Upper lobe of right lung (tissue), 1 donor: Measurements from ENCODE around the gene CDK5RAP3. TPM values are rescaled to one million over a fixed set of nuclear protein-coding genes. Genes with fewer than 3 reads are reported as not detected.
"Not testable (repeated sequence)": the region's sequence is repeated elsewhere in the genome, so short reads cannot be mapped to it uniquely, and the experiment has no call there.

Source experiments
- ATAC-seq: fragments of 200-7000 bp; cut with Tn5 transposase; one replicate; pipeline ENCODE4 v1.9.1; 2020; ENCODE audit warnings: mild to moderate bottlenecking, moderate library complexity
- DNase-seq: peaks from one replicate; pipeline ENCODE4 v3.0.0-alpha.2; 2020
- H3K27ac ChIP-seq: fragments of 200-600 bp; one replicate; pipeline ENCODE4 v1.8.0; 2022
- H3K27me3 ChIP-seq: fragments of 200-600 bp; one replicate; pipeline ENCODE4 v1.8.0; 2022; ENCODE audit warnings: mild to moderate bottlenecking
- H3K36me3 ChIP-seq: fragments of 200-600 bp; one replicate; pipeline ENCODE4 v1.8.0; 2022
- H3K4me1 ChIP-seq: fragments of 200-600 bp; one replicate; pipeline ENCODE4 v1.8.0; 2022
- H3K4me3 ChIP-seq: fragments of 200-600 bp; one replicate; pipeline ENCODE4 v1.8.0; 2022; ENCODE audit warnings: mild to moderate bottlenecking
- H3K9me3 ChIP-seq: fragments of 200-600 bp; one replicate; pipeline ENCODE4 v1.8.0; 2022
- intact Hi-C: fragments of 100-400 bp; cut with DNase I; formaldehyde crosslinking; loops from one replicate; pipeline ENCODE4 v1.11.0; 2022
- total RNA-seq: library from RNA; stranded (reverse); fragmentation: NEBNext Ultra II Directional; extraction: Animal tissue kit (Norgen Biotek cat#: 25700); gene quantifications from one replicate; pipeline ENCODE4 v1.2.1, GENCODE V29; 2021
- TF ChIP-seq, protein P1 (sequence below): fragments of 200-600 bp; IDR thresholded peaks from one replicate; pipeline ENCODE4 v1.8.0; 2022; ENCODE audit warnings: antibody characterized with exemption
- donor health status: DM: no; HTN: yes; CAD: no; lungs with severe emphysema.

Gene CDK5RAP3
- total RNA-seq, 1 donor from 2014 or later: 140 TPM

DNA sequence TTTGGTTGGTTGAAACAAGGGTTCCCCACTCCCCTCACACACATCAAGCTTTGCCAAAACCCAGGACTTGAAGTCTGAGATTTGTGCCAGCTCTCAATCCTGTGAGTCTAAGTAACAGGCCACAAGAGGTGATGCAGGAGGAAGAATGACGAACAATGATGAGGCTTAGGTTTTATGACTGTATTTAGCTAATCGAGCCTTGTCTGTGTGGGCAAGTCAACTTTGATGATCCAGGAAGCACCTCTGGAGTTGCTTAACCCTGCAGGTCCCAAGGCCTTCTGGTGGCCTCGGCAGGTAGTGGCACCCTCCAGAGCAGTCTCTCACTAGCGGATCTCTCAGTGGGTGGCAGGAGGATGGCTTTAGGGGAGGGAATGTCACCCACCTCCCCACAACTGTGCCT lies 28.7 kb downstream of the CDK5RAP3 start:
- DNase-seq (no peak), ATAC-seq (no peak)
- H3K36me3 ChIP-seq: no peaks in the 10 kb centered on the region
- H3K4me3 ChIP-seq: no peak overlapping the region
- H3K27me3 ChIP-seq: no peaks in the 10 kb centered on the region
- peaks cover 16% of the 10 kb centered on the region for H3K4me1 ChIP-seq
- TF ChIP-seq, protein P1, sequence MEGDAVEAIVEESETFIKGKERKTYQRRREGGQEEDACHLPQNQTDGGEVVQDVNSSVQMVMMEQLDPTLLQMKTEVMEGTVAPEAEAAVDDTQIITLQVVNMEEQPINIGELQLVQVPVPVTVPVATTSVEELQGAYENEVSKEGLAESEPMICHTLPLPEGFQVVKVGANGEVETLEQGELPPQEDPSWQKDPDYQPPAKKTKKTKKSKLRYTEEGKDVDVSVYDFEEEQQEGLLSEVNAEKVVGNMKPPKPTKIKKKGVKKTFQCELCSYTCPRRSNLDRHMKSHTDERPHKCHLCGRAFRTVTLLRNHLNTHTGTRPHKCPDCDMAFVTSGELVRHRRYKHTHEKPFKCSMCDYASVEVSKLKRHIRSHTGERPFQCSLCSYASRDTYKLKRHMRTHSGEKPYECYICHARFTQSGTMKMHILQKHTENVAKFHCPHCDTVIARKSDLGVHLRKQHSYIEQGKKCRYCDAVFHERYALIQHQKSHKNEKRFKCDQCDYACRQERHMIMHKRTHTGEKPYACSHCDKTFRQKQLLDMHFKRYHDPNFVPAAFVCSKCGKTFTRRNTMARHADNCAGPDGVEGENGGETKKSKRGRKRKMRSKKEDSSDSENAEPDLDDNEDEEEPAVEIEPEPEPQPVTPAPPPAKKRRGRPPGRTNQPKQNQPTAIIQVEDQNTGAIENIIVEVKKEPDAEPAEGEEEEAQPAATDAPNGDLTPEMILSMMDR: no peak
- H3K27ac ChIP-seq: no peak overlapping the region
- intact Hi-C loops: no loop called here
- H3K9me3 ChIP-seq: no peaks in the 10 kb centered on the region

DNA sequence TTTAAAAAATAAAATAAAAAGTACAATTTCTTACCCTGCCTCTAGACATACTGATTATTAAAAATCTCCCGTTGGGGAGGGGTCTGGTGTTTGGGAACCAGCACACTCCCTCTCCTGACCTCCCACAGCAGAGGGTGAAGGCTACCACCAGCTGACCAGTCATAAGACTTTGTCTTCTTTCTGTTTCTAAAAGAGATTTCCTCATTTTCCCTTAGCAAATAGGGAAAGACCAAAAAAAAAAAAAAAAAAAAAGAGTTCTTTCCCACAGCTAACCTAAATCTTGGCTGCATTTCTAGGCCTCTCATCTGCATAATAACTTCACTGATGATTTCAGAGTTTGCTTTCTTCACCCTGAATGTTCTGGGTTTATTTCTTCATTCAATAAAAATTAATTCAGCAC lies 30.3 kb downstream of the CDK5RAP3 start:
- H3K36me3 ChIP-seq: no peaks in the 10 kb centered on the region

DNA sequence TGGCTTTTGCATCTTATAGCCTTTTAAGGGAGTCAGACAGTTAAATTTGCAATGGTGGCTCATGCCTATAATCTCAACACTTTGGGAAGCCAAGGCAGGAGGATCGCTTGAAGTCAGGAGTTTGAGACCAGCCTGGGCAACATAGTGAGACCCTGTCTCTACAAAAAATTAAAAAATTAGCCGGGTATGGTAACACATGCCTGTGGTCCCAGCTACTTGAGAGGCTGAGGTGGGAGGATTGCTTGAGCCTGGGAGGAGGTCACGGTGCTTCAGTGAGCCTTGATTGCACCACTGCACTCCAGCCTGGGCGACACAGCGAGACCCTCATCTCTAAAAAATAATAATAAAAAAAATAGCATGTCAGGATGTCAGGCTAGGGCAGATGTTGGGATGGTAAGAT lies 30.7 kb downstream of the CDK5RAP3 start:
- H3K4me3 ChIP-seq, DNase-seq, H3K9me3 ChIP-seq, H3K36me3 ChIP-seq, H3K27me3 ChIP-seq, intact Hi-C loops, ATAC-seq: not testable (repeated sequence)
- Histone ChIP-seq H3K27ac (peak overlapping the region; percentile 78), H3K4me1 (peaks cover 16% of the 10 kb centered on the region)

More for the DNA sequence above, 30.3 kb downstream of the CDK5RAP3 start:
- intact Hi-C loops: no loop called here
- H3K4me3 ChIP-seq: no peak overlapping the region
- peaks cover 16% of the 10 kb centered on the region for H3K4me1 ChIP-seq
- H3K27me3 ChIP-seq: no peaks in the 10 kb centered on the region
- no peaks in the 10 kb centered on the region for H3K9me3 ChIP-seq
- no peak overlapping the region for H3K27ac ChIP-seq
- ATAC-seq (peak; percentile 45), DNase-seq (no peak)
- TF ChIP-seq, protein P1: no peak

DNA sequence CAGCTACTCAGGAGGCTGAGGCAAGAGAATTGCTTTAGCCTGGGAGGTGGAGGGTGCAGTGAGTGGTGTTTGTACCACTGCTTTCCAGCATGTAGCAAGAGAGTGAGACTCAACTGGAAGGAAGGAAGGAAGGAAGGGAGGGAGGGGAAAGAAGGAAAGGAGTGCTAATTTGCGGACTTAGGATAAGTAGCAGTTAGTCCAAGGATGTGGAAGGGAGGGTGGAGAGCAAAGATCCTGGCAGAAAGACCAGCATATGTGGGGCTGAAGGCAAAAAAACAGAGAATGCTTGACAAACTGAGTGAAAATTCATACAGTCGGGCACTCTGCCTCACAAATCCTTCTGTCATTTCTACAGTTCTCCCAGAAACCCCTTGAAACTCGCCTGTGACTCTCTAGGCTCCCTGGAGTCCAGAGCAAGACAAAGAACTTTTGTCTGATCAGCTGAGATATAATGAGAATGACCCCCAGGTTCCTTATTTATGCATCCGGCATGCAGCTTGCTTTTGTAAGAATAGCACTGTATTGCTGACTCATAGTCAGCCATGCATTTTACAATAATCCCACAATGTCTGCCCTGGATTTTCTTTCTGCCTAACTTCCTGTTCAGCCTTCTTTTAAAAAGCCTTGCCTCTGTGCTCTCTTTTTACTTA lies 31.5 kb downstream of the CDK5RAP3 start:
- no peak overlapping the region for H3K4me3 ChIP-seq
- H3K4me1 ChIP-seq: peaks cover 16% of the 10 kb centered on the region
- peak overlapping the region; percentile 78 for H3K27ac ChIP-seq
- intact Hi-C loops: no loop called here
- no peaks in the 10 kb centered on the region for H3K27me3 ChIP-seq
- DNase-seq (no peak), ATAC-seq (peak; percentile 75)
- H3K9me3 ChIP-seq: no peaks in the 10 kb centered on the region
- TF ChIP-seq, protein P1: no peak
- H3K36me3 ChIP-seq: no peaks in the 10 kb centered on the region

DNA sequence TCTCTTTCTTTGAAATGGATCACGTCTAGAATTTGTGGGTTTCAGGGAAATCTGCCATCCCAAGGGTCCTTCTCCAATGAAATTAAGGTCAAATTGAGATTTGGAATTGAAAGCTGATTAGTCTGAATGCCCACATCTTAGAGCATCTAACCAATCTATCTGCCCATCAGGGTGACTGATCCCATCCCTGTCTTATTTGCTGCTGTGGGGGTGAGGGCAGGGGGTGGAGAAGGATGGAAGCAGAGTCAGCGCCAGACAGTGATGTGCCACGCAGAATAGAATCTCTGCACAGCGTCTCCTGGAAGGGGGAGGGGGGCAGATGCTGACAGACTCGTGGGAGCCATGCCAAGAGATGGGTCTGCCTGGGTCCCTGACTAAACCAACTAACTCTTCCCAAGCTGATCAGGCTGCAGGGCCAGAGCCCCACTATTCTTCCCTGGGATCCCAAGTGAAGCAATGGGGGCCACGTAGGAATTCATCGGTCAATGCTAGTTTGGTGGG lies 32.1 kb downstream of the CDK5RAP3 start:
- TF ChIP-seq, protein P1: no peak
- DNase-seq (no peak), ATAC-seq (no peak)
- intact Hi-C loops: no loop called here
- Histone ChIP-seq H3K4me1 (peaks cover 16% of the 10 kb centered on the region), H3K4me3 (no peak overlapping the region), H3K27me3 (no peaks in the 10 kb centered on the region), H3K9me3 (no peaks in the 10 kb centered on the region), H3K36me3 (no peaks in the 10 kb centered on the region), H3K27ac (peak overlapping the region; percentile 78)

DNA sequence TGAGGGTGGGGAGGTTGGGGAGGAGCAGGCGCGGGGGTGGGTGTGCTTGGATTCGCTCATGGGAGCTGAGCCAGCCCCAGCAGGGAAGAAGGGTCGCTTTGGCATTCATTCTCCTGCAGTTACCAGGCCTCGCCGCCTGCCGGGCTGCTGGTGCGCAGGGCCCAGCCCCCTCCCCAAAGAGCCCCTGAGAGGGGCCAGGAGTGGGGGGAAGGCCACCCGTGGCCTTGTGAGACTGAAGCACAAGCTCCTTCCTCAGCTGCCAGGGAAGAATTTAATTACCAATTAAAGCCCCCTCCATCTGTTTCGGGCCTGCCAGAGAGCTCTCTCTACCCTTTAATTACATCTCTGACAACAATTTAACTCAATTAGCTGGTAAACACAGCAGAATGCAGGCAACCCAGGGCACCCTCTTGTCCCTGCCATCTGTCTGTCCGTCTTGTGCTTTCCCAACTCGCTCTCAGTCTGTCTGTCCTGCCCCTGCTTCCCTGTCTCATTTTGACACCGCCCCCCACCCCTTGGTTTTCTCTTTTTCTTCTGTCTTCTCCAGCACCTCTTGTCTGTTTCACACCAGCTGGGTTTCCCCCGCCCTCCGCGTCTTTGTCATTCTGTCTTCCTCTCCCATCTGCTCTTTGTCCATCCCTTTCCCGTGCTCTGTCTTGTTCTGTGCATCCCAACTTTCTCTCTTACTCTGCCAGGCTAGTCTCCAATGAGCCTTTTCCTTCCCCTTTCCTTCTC lies 32.7 kb downstream of the CDK5RAP3 start:
- DNase-seq: no peak
- no peaks in the 10 kb centered on the region for H3K27me3 ChIP-seq
- ATAC-seq: no peak
- peak overlapping the region; percentile 78 for H3K27ac ChIP-seq
- peaks cover 16% of the 10 kb centered on the region for H3K4me1 ChIP-seq
- TF ChIP-seq, protein P1: no peak
- no peaks in the 10 kb centered on the region for H3K36me3 ChIP-seq
- no peak overlapping the region for H3K4me3 ChIP-seq
- no peaks in the 10 kb centered on the region for H3K9me3 ChIP-seq
- intact Hi-C loops: no loop called here
